Measurements from ENCODE around the gene TMEM14A.
A peak's percentile ranks its signal among the peaks of the same experiment; 100 is the strongest.
"Not testable (repeated sequence)": the region's sequence is repeated elsewhere in the genome, so short reads cannot be mapped to it uniquely, and the experiment has no call there.

The TMEM14A gene

GRCh38 chr6:52697903-52698302 is 27.0 kb downstream of the TMEM14A start:
- DNase-seq (ENCODE audit: low read depth) = no peak

- no peak for DNase-seq (ENCODE audit: low read depth)
Measured at GRCh38 chr6:52704060-52704459, 33.1 kb downstream of the TMEM14A start.

GRCh38 chr6:52704781-52705502 is 34.0 kb downstream of the TMEM14A start:
- not testable (repeated sequence) for DNase-seq (ENCODE audit: low read depth)

GRCh38 chr6:52706001-52706400 is 35.1 kb downstream of the TMEM14A start:
- DNase-seq (ENCODE audit: low read depth) = no peak

- no peak for DNase-seq (ENCODE audit: low read depth)
Measured at GRCh38 chr6:52707963-52708680, 37.2 kb downstream of the TMEM14A start.

GRCh38 chr6:52712136-52712535 is 41.2 kb downstream of the TMEM14A start:
- no peak for DNase-seq (ENCODE audit: low read depth)

GRCh38 chr6:52714761-52715160 is 43.8 kb downstream of the TMEM14A start:
- not testable (repeated sequence) for DNase-seq (ENCODE audit: low read depth)

GRCh38 chr6:52718550-52718949 is 47.6 kb downstream of the TMEM14A start:
- no peak for DNase-seq (ENCODE audit: low read depth)

- no peak for DNase-seq (ENCODE audit: low read depth)
Measured at GRCh38 chr6:52720321-52720720, 49.4 kb downstream of the TMEM14A start.

GRCh38 chr6:52724042-52724405 is 53.1 kb downstream of the TMEM14A start:
- DNase-seq (ENCODE audit: low read depth) = no peak

GRCh38 chr6:52724406-52725121 is 53.7 kb downstream of the TMEM14A start:
- DNase-seq (ENCODE audit: low read depth) = peak; percentile 50

GRCh38 chr6:52725143-52725534 is 54.2 kb downstream of the TMEM14A start:
- DNase-seq (ENCODE audit: low read depth) = no peak

GRCh38 chr6:52725535-52726192 is 54.8 kb downstream of the TMEM14A start:
- DNase-seq (ENCODE audit: low read depth) = no peak

- DNase-seq (ENCODE audit: low read depth) = no peak
Measured at GRCh38 chr6:52726193-52726542, 55.3 kb downstream of the TMEM14A start.

- DNase-seq (ENCODE audit: low read depth) = no peak
Measured at GRCh38 chr6:52726741-52727535, 56.0 kb downstream of the TMEM14A start.

GRCh38 chr6:52727908-52728307 is 57.0 kb downstream of the TMEM14A start:
- no peak for DNase-seq (ENCODE audit: low read depth)

GRCh38 chr6:52728394-52728793 is 57.5 kb downstream of the TMEM14A start:
- no peak for DNase-seq (ENCODE audit: low read depth)

GRCh38 chr6:52729576-52729975 is 58.7 kb downstream of the TMEM14A start:
- DNase-seq (ENCODE audit: low read depth) = no peak

GRCh38 chr6:52731719-52732118 is 60.8 kb downstream of the TMEM14A start:
- no peak for DNase-seq (ENCODE audit: low read depth)

GRCh38 chr6:52733172-52733571 is 62.3 kb downstream of the TMEM14A start:
- no peak for DNase-seq (ENCODE audit: low read depth)

GRCh38 chr6:52734072-52734471 is 63.2 kb downstream of the TMEM14A start:
- no peak for DNase-seq (ENCODE audit: low read depth)

- no peak for DNase-seq (ENCODE audit: low read depth)
Measured at GRCh38 chr6:52735071-52735470, 64.2 kb downstream of the TMEM14A start.

All from HS-5 (cell line).